Liver (tissue), 9 donors: ENCODE data around the gene CDH4. TPM values are rescaled to one million over a fixed set of nuclear protein-coding genes. Genes with fewer than 3 reads are reported as not detected.

Experiments
- DNase-seq: peaks from one replicate; pipeline ENCODE4 v3.0.0-alpha.2; 2017; ENCODE audit warnings: low spot score
- H3K27ac ChIP-seq, 2 donors: one replicate each; pipeline ENCODE4 v1.7.0; 2013; ENCODE audit warnings: inconsistent platforms in 2 of 2, low read length in 2 of 2, control low read depth in 1 of 2, low read depth in 1 of 2, mild to moderate bottlenecking in 1 of 2
- H3K27me3 ChIP-seq, 4 donors: one replicate each; pipeline versions ENCODE4 v1.6.1 to v1.7.0; 2013; ENCODE audit warnings: low read length in 3 of 4, inconsistent platforms in 1 of 4, mild to moderate bottlenecking in 1 of 4, moderate library complexity in 1 of 4; ENCODE audit not compliant: control insufficient read depth in 4 of 4, insufficient read depth in 4 of 4
- H3K36me3 ChIP-seq, 4 donors: one replicate each; pipeline versions ENCODE4 v1.6.1 to v1.7.0; 2013; ENCODE audit warnings: low read length in 3 of 4, mild to moderate bottlenecking in 3 of 4, low read depth in 1 of 4, moderate library complexity in 1 of 4; ENCODE audit not compliant: control insufficient read depth in 4 of 4, insufficient read depth in 3 of 4
- H3K4me1 ChIP-seq, 4 donors: one replicate each; pipeline versions ENCODE4 v1.6.1 to v1.7.0; 2013; ENCODE audit warnings: low read length in 3 of 4, mild to moderate bottlenecking in 3 of 4, moderate library complexity in 1 of 4; ENCODE audit not compliant: control insufficient read depth in 4 of 4, insufficient read depth in 4 of 4
- H3K4me3 ChIP-seq, 3 donors: one replicate each; pipeline versions ENCODE4 v1.6.1 to v1.7.0; 2013; ENCODE audit warnings: low read length in 3 of 3, control low read depth in 1 of 3, low read depth in 1 of 3, mild to moderate bottlenecking in 1 of 3
- H3K9ac ChIP-seq, 2 donors: one replicate each; pipeline ENCODE4 v1.7.0; 2013; ENCODE audit warnings: low read length in 2 of 2, mild to moderate bottlenecking in 2 of 2, moderate library complexity in 2 of 2, control low read depth in 1 of 2, low read depth in 1 of 2
- H3K9me3 ChIP-seq, 4 donors: one replicate each; pipeline versions ENCODE4 v1.6.1 to v1.7.0; 2013; ENCODE audit warnings: low read length in 3 of 4; ENCODE audit not compliant: control insufficient read depth in 4 of 4
- EGR1 ChIP-seq, 2 donors: IDR thresholded peaks; 2 replicates each; pipeline ENCODE4 v1.6.1; 2016 to 2018; ENCODE audit warnings: antibody characterized with exemption in 2 of 2, low read depth in 2 of 2
- FOXA1 ChIP-seq: IDR thresholded peaks from 2 replicates; pipeline ENCODE4 v1.6.1; 2016; ENCODE audit warnings: antibody characterized with exemption
- FOXA2 ChIP-seq: IDR thresholded peaks from 2 replicates; pipeline ENCODE4 v1.6.1; 2016; ENCODE audit warnings: antibody characterized with exemption
- GABPA ChIP-seq, 2 donors: IDR thresholded peaks in 1 of 2; conservative IDR thresholded peaks in 1 of 2; 2 replicates each; pipeline ENCODE4 v1.6.1; 2016; ENCODE audit warnings: antibody characterized with exemption in 2 of 2, mild to moderate bottlenecking in 1 of 2, moderate library complexity in 1 of 2
- HNF4A ChIP-seq, 2 donors: conservative IDR thresholded peaks; 2 replicates each; pipeline ENCODE4 v1.6.1; 2016; ENCODE audit warnings: antibody characterized with exemption in 2 of 2, mild to moderate bottlenecking in 2 of 2
- HNF4G ChIP-seq: IDR thresholded peaks from 2 replicates; pipeline ENCODE4 v1.6.1; 2016; ENCODE audit warnings: antibody characterized with exemption
- JUND ChIP-seq, 2 donors: IDR thresholded peaks; 2 replicates each; pipeline ENCODE4 v1.6.1; 2016; ENCODE audit warnings: antibody characterized with exemption in 2 of 2
- NR2F2 ChIP-seq: IDR thresholded peaks from 2 replicates; pipeline ENCODE4 v1.6.1; 2016; ENCODE audit warnings: antibody characterized with exemption
- RAD21 ChIP-seq, 2 donors: IDR thresholded peaks; 2 replicates each; pipeline ENCODE4 v1.6.1; 2016; ENCODE audit warnings: antibody characterized with exemption in 2 of 2, mild to moderate bottlenecking in 2 of 2
- RXRA ChIP-seq, 2 donors: IDR thresholded peaks; 2 replicates each; pipeline ENCODE4 v1.6.1; 2017 to 2018; ENCODE audit warnings: antibody characterized with exemption in 2 of 2, mild to moderate bottlenecking in 1 of 2
- SP1 ChIP-seq: IDR thresholded peaks from 2 replicates; pipeline ENCODE4 v1.6.1; 2018; ENCODE audit warnings: antibody characterized with exemption, mild to moderate bottlenecking
- TAF1 ChIP-seq: conservative IDR thresholded peaks from 2 replicates; pipeline ENCODE4 v1.6.1; 2016; ENCODE audit warnings: antibody characterized with exemption, mild to moderate bottlenecking
- YY1 ChIP-seq: IDR thresholded peaks from 2 replicates; pipeline ENCODE4 v1.6.1; 2016; ENCODE audit warnings: antibody characterized with exemption, mild to moderate bottlenecking
- WGBS: extraction: QIAGEN DNeasy Blood & Tissue Kit; methylation state at CpG from one replicate; pipeline ENCODE4 v1.1.7; 2013; 5-methylcytosine and 5-hydroxymethylcytosine counted together
- polyA plus RNA-seq, 2 donors: library from polyadenylated mRNA; stranded (reverse) in 1 of 2; unstranded in 1 of 2; fragments of 200-250 nt in 1 of 2; fragments of >200 nt in 1 of 2; fragmentation: Nextera tagmentation in 1 of 2; extraction: Ambion mirVana in 1 of 2; gene quantifications; one replicate each; pipeline versions ENCODE4 v1.2.1 to v1.2.3, GENCODE V29; 2013 to 2015
- total RNA-seq, 2 donors: library from RNA; depleted of rRNA; stranded (reverse); fragments of >200 nt; gene quantifications; one replicate each; pipeline ENCODE4 v1.2.3, GENCODE V29; 2014
- TF ChIP-seq, protein P1 (sequence below): IDR thresholded peaks from 2 replicates; pipeline ENCODE4 v1.6.1; 2016; ENCODE audit warnings: antibody characterized with exemption
- TF ChIP-seq, protein P2 (sequence below): IDR thresholded peaks from 2 replicates; pipeline ENCODE4 v1.6.1; 2016; ENCODE audit warnings: antibody characterized with exemption
- TF ChIP-seq, protein P3 (sequence below): fragments of 150-350 bp; IDR thresholded peaks from 2 replicates; pipeline ENCODE4 v1.5.1; 2017; ENCODE audit warnings: improper control_type of control experiment, low read depth, low read length; ENCODE audit not compliant: missing input control
- TF ChIP-seq, protein P4 (sequence below): IDR thresholded peaks from 2 replicates; pipeline ENCODE4 v1.6.1; 2016; ENCODE audit warnings: antibody characterized with exemption, mild to moderate bottlenecking
- TF ChIP-seq, protein P5 (sequence below): IDR thresholded peaks from 2 replicates; pipeline ENCODE4 v1.6.1; 2016; ENCODE audit warnings: antibody characterized with exemption
- donor health status: healthy.
- donor health status: healthy.
- donor health status: healthy.
- donor health status: healthy.
- donor health status: healthy.

CDH4 gene
- total and polyA plus RNA-seq, 4 donors = 0.03 to 0.25 (median 0.19) TPM; not detected in 1

DNA sequence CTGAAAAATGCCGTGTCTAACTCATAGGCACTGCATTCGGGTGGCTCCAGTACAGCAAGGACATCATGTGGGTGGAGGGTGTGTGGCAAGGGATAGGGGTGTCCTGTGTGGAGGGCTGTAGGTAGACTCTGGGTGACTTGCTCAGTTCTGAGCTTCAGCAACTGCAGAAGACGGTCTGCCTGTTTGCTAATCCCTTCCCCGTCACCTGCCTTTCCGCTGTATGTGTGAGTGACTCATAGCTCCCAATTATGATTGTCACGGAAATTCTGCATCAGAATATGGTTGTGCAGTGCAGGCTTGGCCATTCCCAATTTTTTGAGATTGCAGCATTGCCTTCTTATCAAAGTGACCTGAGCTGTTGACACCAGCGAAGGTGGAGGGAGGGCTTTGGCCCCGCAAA, 174.3 kb downstream of the CDH4 start:
- no peaks in the 10 kb centered on the region for H3K36me3 ChIP-seq
- H3K27ac ChIP-seq = no peak overlapping the region
- no peaks in the 10 kb centered on the region for H3K4me1 ChIP-seq
- TF ChIP-seq, protein P1, sequence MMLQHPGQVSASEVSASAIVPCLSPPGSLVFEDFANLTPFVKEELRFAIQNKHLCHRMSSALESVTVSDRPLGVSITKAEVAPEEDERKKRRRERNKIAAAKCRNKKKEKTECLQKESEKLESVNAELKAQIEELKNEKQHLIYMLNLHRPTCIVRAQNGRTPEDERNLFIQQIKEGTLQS = no peak
- TF ChIP-seq FOXA2 (no peak), FOXA1 (no peak), NR2F2 (no peak), EGR1 (IDR thresholded peaks at IDR 0.05; ENCODE audit: low read depth in 2 of 2) (no peak), HNF4A (conservative IDR thresholded peaks at IDR 0.05) (no peak), RXRA (IDR thresholded peaks at IDR 0.05) (no peak), JUND (IDR thresholded peaks at IDR 0.05) (no peak), GABPA (IDR thresholded peaks at IDR 0.05 in 1 of 2, conservative IDR thresholded peaks at IDR 0.05 in 1 of 2) (no peak), TAF1 (no peak), YY1 (no peak), HNF4G (no peak), RAD21 (IDR thresholded peaks at IDR 0.05) (no peak), SP1 (no peak)
- TF ChIP-seq, protein P2, sequence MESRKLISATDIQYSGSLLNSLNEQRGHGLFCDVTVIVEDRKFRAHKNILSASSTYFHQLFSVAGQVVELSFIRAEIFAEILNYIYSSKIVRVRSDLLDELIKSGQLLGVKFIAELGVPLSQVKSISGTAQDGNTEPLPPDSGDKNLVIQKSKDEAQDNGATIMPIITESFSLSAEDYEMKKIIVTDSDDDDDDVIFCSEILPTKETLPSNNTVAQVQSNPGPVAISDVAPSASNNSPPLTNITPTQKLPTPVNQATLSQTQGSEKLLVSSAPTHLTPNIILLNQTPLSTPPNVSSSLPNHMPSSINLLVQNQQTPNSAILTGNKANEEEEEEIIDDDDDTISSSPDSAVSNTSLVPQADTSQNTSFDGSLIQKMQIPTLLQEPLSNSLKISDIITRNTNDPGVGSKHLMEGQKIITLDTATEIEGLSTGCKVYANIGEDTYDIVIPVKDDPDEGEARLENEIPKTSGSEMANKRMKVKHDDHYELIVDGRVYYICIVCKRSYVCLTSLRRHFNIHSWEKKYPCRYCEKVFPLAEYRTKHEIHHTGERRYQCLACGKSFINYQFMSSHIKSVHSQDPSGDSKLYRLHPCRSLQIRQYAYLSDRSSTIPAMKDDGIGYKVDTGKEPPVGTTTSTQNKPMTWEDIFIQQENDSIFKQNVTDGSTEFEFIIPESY = no peak
- TF ChIP-seq, protein P3, sequence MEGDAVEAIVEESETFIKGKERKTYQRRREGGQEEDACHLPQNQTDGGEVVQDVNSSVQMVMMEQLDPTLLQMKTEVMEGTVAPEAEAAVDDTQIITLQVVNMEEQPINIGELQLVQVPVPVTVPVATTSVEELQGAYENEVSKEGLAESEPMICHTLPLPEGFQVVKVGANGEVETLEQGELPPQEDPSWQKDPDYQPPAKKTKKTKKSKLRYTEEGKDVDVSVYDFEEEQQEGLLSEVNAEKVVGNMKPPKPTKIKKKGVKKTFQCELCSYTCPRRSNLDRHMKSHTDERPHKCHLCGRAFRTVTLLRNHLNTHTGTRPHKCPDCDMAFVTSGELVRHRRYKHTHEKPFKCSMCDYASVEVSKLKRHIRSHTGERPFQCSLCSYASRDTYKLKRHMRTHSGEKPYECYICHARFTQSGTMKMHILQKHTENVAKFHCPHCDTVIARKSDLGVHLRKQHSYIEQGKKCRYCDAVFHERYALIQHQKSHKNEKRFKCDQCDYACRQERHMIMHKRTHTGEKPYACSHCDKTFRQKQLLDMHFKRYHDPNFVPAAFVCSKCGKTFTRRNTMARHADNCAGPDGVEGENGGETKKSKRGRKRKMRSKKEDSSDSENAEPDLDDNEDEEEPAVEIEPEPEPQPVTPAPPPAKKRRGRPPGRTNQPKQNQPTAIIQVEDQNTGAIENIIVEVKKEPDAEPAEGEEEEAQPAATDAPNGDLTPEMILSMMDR = no peak
- TF ChIP-seq, protein P4, sequence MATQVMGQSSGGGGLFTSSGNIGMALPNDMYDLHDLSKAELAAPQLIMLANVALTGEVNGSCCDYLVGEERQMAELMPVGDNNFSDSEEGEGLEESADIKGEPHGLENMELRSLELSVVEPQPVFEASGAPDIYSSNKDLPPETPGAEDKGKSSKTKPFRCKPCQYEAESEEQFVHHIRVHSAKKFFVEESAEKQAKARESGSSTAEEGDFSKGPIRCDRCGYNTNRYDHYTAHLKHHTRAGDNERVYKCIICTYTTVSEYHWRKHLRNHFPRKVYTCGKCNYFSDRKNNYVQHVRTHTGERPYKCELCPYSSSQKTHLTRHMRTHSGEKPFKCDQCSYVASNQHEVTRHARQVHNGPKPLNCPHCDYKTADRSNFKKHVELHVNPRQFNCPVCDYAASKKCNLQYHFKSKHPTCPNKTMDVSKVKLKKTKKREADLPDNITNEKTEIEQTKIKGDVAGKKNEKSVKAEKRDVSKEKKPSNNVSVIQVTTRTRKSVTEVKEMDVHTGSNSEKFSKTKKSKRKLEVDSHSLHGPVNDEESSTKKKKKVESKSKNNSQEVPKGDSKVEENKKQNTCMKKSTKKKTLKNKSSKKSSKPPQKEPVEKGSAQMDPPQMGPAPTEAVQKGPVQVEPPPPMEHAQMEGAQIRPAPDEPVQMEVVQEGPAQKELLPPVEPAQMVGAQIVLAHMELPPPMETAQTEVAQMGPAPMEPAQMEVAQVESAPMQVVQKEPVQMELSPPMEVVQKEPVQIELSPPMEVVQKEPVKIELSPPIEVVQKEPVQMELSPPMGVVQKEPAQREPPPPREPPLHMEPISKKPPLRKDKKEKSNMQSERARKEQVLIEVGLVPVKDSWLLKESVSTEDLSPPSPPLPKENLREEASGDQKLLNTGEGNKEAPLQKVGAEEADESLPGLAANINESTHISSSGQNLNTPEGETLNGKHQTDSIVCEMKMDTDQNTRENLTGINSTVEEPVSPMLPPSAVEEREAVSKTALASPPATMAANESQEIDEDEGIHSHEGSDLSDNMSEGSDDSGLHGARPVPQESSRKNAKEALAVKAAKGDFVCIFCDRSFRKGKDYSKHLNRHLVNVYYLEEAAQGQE = no peak
- TF ChIP-seq, protein P5, sequence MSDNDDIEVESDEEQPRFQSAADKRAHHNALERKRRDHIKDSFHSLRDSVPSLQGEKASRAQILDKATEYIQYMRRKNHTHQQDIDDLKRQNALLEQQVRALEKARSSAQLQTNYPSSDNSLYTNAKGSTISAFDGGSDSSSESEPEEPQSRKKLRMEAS = no peak
- DNase-seq = no peak
- no peaks in the 10 kb centered on the region for H3K9me3 ChIP-seq
- peaks cover 0 to 3% (median 1%) of the 10 kb centered on the region in 4 donors for H3K27me3 ChIP-seq
- no peak overlapping the region for H3K9ac ChIP-seq
- 84% methylated on average over 8 of the region's 8 CpGs for WGBS
- no peak overlapping the region for H3K4me3 ChIP-seq
